ENCODE results near the gene DTNBP1.

Gene DTNBP1

GRCh38 chr6:15623276-15624116, 39.3 kb downstream of the DTNBP1 start:
- no peak for DNase-seq (ENCODE audit: low read depth)

- DNase-seq (ENCODE audit: low read depth) = no peak
Observed at GRCh38 chr6:15622045-15622740, 40.6 kb downstream of the DTNBP1 start.

DNA sequence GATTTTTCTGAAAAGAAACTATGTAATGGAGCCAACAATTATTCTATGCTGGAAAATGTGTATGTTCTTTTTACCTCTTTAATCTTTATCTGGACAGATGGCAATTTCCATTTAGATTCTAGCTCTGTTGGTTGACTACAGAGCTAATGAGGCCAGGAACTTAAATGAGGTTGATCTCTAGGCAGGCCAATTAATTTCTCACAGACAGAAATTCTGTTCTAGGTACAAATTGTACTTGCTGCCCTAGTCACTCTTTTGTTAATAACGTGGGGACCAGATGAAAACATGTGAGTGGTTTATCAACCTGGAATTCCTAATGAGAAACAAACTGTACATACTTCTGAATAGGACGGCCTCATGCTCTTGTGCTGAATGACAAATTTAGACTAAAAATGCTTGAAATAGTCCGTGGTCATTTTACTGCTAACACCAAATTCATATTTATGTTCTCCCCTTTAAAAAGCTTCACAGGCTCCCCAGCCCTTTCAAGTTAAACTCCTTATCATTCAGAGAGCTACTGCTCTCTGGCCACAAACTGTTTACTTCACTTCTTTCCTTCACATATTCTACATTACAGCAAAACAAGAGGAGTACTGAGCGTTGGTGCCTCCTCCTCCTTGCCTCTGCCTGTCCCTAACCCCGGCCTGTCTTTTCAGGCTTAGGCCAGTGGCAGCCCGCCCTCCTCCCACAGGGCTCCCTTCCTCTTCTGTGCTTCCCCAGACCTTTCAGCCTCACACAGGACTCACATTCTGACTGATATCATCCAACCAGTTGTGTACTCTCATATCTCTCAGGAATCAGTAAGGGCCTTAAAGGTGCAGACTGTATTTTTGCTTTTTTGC, 41.4 kb downstream of the DTNBP1 start:
- no peak for DNase-seq (ENCODE audit: low read depth)

DNA sequence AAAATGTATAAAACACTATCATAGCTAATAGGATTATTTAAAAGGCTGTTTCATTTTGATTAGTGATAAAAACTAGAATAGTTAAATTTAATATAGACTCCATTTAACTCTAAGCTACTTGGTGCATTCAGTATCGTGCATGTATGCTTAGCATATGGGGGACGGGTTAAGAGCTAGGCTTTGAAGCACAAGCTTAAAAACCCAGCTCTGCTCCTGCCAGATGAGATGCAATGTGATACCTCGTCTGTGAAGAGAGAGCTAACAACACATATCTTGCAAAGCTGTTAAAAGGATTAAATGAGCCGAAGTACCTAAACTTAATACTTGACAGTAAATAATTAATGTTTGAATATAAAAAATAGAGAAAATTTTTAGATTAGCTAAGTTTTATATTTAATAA, 42.2 kb downstream of the DTNBP1 start:
- no peak for DNase-seq (ENCODE audit: low read depth)

- DNase-seq (ENCODE audit: low read depth) = no peak
Observed at GRCh38 chr6:15619330-15619729, 43.5 kb downstream of the DTNBP1 start.

DNA sequence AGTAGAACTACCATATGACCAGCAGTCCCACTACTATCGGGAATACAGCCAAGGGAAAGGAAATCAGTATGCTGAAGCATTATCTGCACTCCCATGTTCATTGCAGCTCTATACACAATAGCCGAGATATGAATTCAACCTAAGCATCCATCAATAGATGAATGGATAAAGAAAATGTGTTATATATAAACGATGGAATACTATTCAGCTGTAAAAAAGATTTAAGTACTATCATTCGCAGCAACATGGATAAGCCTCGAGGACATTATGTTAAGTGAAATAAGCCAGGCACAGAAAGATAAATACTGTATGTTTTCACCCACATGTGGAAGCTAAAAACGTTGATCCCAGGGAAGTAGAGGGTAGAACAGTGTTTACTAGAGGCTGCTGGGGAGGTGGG, 44.1 kb downstream of the DTNBP1 start:
- no peak for DNase-seq (ENCODE audit: low read depth)

GRCh38 chr6:15616261-15616660, 46.6 kb downstream of the DTNBP1 start:
- no peak for DNase-seq (ENCODE audit: low read depth)

- DNase-seq (ENCODE audit: low read depth) = no peak
Observed at GRCh38 chr6:15615802-15616201, 47.0 kb downstream of the DTNBP1 start.

- no peak for DNase-seq (ENCODE audit: low read depth)
Observed at GRCh38 chr6:15614277-15614676, 48.6 kb downstream of the DTNBP1 start.

- DNase-seq (ENCODE audit: low read depth) = peak; percentile 77
Observed at GRCh38 chr6:15608396-15608795, 54.4 kb downstream of the DTNBP1 start.

DNA sequence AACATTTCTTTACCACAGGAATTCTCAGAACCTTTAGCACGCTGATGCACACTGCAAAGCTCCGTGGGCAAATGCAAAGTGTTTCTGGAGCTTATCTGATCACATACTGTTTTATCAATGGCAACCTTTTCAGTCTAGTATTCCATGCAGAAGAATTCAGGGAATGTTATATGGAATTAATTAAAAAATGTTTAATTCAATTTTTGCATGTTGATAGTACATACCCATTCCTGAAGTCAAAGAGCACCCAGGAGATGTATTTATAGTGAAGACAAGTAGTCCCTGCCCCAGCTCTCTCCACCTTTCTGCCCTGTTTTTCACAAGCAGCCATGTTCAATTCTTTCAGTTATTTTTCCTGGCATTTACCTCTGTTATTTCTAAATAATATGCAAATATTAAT, 55.2 kb downstream of the DTNBP1 start:
- no peak for DNase-seq (ENCODE audit: low read depth)

DNA sequence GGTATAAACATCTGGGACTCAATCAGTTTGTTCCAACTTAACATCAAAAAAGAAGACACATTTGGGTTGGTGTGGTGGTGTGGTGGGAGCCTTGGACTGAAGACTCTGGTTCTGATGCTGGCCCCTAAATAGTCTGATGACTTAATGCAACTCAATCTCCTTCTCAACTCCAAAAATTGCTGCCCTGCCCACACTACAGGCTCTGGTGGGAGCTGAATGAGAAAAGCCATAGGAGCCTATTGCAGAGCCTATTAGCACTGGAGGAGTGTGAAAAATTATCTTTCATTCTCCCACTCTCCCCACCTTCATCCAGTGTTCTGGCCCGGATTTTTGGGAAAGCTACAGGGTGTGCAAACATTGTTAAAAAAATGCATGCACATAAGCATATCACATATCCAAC, 56.5 kb downstream of the DTNBP1 start:
- DNase-seq (ENCODE audit: low read depth) = no peak

GRCh38 chr6:15604843-15605242, 58.0 kb downstream of the DTNBP1 start:
- DNase-seq (ENCODE audit: low read depth) = no peak

DNA sequence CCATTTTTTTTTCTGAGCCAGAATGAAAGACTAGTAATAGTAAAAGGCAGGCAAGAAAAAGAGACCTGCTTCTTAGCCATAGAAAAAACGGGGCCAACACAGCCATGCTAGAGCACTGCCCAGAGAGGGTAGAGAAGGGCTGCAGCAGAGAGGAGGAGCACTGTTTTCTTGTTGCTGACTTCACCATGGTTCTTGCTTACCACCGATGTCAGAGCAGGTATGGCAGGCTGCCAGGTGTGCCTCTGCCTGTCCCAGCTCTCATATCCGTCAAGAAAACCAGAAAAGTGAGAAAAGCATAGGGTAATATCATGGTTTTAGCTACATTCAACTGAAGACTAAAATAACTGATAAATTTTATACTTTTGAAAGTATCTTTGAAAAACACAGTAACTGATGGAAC, 60.7 kb downstream of the DTNBP1 start:
- no peak for DNase-seq (ENCODE audit: low read depth)

DNA sequence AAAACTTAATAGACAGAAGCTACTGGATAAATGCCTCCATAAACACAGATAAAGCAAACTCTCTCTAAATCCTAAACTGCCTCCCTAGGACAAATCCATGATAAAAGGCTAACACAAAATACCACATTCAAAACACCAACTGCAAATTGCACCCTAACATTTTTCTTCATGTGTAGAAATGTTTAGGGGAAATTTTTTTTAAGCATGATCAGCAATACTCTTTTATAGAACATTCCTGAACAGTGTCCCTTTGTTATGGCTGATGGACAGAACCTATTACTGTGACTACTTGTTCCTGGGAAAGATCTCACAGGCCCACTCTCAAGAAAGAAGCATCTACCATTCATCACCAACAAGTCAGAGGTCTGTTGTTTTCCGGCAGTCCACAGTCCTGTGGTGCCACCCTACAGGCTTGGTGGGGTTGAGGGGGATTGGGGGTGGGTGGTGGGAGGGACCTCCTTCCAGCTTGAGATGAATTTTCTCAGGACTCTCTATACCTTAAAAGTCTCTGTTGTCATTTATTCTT, 64.5 kb downstream of the DTNBP1 start:
- no peak for DNase-seq (ENCODE audit: low read depth)

DNA sequence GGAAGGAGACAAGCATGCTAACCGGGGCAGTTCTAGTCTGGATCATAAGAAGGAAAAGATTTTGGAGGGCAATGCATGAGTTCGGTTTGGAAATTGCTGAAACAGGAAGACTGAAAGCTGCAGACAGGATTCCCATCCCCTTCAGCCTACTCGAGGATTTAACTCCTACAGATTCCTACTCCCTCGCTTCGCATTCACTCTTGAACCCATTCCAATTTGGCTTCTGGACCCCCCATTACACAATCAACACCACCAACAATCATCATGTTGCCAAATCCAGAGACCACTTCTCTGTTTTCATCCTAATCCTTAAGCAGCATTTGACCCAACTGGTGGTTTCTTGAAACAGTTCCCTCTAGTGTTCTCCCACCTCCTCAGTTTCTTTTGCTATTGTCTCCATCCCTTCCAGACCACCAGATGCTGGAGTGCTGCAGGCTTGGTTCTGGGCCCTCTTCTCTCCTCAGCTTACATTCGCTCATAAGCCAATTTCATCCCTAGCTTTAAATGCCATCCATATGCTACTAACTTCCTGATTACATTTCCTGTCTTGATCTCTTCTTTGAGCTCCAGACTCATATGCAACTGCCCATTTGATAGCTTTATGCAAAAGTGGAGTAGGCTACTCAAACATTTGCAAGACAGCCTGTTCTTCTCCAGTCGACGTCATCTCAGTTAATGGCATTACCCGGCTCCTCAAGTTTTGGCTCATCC, 66.5 kb downstream of the DTNBP1 start:
- DNase-seq (ENCODE audit: low read depth) = no peak

- no peak for DNase-seq (ENCODE audit: low read depth)
Observed at GRCh38 chr6:15595461-15596173, 67.2 kb downstream of the DTNBP1 start.

GRCh38 chr6:15594512-15595259, 68.1 kb downstream of the DTNBP1 start:
- no peak for DNase-seq (ENCODE audit: low read depth)

DNA sequence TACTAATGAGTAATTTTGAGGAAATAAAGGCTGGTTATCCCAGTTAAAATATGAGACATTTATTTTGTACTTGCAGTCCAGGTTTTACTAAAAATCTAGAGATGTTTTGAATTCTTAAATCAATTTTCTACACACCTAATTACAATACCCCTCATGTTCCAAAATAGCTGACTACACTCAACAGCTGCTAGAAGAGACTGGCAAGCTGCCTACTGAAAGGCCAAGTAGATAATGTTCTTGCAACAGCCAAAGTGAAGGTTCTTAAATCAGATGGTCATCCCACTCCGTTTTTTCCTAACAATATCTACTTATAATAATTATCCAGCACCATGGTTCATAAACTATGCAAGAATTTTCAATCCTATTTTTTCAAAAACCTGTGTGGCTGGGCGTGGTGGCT, 69.0 kb downstream of the DTNBP1 start:
- DNase-seq (ENCODE audit: low read depth) = no peak

GRCh38 chr6:15592610-15593009, 70.2 kb downstream of the DTNBP1 start:
- no peak for DNase-seq (ENCODE audit: low read depth)
